K562 (cell line): ENCODE results near the gene PBX2. TPM values are rescaled to one million over a fixed set of nuclear protein-coding genes. Genes with fewer than 3 reads are reported as not detected.

Source experiments
- BCOR ChIP-seq: fragments of 450-650 bp; IDR thresholded peaks from 2 replicates; pipeline ENCODE4 v1.6.1; 2016
- GMEB1 ChIP-seq: fragments of 250-450 bp; sonication (Bioruptor Pico); IDR thresholded peaks from 2 replicates; pipeline ENCODE4 v1.4.0; 2020; ENCODE audit warnings: mild to moderate bottlenecking
- MLLT1 ChIP-seq, 2 experiments: fragments of 450-650 bp; IDR thresholded peaks; 2 replicates each; pipeline ENCODE4 v1.6.1; 2016
- MTF1 ChIP-seq: fragments of 250-450 bp; sonication (Bioruptor Pico); IDR thresholded peaks from 2 replicates; pipeline ENCODE4 v1.9.0; 2021; ENCODE audit warnings: moderate library complexity, mild to moderate bottlenecking, inconsistent platforms, borderline replicate concordance
- NFIX ChIP-seq: fragments of 250-450 bp; sonication (Bioruptor Pico); IDR thresholded peaks from 2 replicates; pipeline ENCODE4 v1.4.0; 2020; ENCODE audit warnings: low read depth, mild to moderate bottlenecking, moderate library complexity
- NONO ChIP-seq, 2 experiments: fragments of 200-400 bp in 1 of 2; fragments of 450-650 bp in 1 of 2; formaldehyde crosslinking in 1 of 2; IDR thresholded peaks; 2 replicates each; pipeline ENCODE4 v1.6.1; 2017; ENCODE audit warnings: low read depth in 2 of 2, mild to moderate bottlenecking in 2 of 2, moderate library complexity in 2 of 2, low read length in 1 of 2
- PKNOX1 ChIP-seq: fragments of 450-650 bp; IDR thresholded peaks from 2 replicates; pipeline ENCODE4 v1.6.1; 2016
- POLR3G ChIP-seq: IDR thresholded peaks from 2 replicates; pipeline ENCODE4 v1.6.1; 2011; ENCODE audit not compliant: insufficient read length, insufficient replicate concordance; ENCODE audit errors: extremely low read depth
- STAT5A ChIP-seq: IDR thresholded peaks from 2 replicates; pipeline ENCODE4 v1.6.1; 2012; ENCODE audit warnings: low read length, inconsistent platforms, borderline replicate concordance
- SUPT5H ChIP-seq: fragments of 450-650 bp; IDR thresholded peaks from 2 replicates; pipeline ENCODE4 v1.6.1; 2016
- TAF9B ChIP-seq: fragments of 450-650 bp; IDR thresholded peaks from 2 replicates; pipeline ENCODE4 v1.6.1; 2018; ENCODE audit warnings: mild to moderate bottlenecking; ENCODE audit not compliant: partially characterized antibody
- ZBTB7A ChIP-seq: IDR thresholded peaks from 2 replicates; pipeline ENCODE4 v1.6.1; 2011; ENCODE audit warnings: low read depth, mild to moderate bottlenecking, low read length, moderate library complexity, borderline replicate concordance; ENCODE audit not compliant: control insufficient read depth
- ZC3H4 ChIP-seq: sonication (generic); formaldehyde crosslinking; IDR thresholded peaks from 2 replicates; pipeline ENCODE4 v1.9.0; 2021; ENCODE audit warnings: missing genetic modification reagents, borderline replicate concordance
- ZNF354B ChIP-seq: fragments of 250-450 bp; sonication (Bioruptor Pico); IDR thresholded peaks from 2 replicates; pipeline ENCODE4 v1.4.0; 2020
- ZNF431 ChIP-seq: sonication (generic); formaldehyde crosslinking; IDR thresholded peaks from 2 replicates; pipeline ENCODE4 v1.8.0; 2022; ENCODE audit warnings: mild to moderate bottlenecking, missing genetic modification reagents
- ZNF668 ChIP-seq: fragments of 250-450 bp; sonication (Bioruptor Pico); IDR thresholded peaks from 2 replicates; pipeline ENCODE4 v1.8.0; 2022; ENCODE audit warnings: mild to moderate bottlenecking, inconsistent platforms
- polyA plus RNA-seq, 8 experiments: library from polyadenylated mRNA; depleted of rRNA in 4 of 8; stranded (reverse) in 5 of 8; unstranded in 3 of 8; fragments of >200 nt; fragmentation: Nextera tagmentation in 2 of 8; fragmentation: Illumina TruSeq in 1 of 8; extraction: Ambion mirVana in 2 of 8; extraction: Trizol in 1 of 8; gene quantifications; 2 replicates each; pipeline versions ENCODE4 v1.2.1 to v1.2.3, GENCODE V29; 2011 to 2014; ENCODE audit warnings: inconsistent platforms in 1 of 8, missing spikeins in 1 of 8
- total RNA-seq, 7 experiments: library from RNA; depleted of rRNA in 6 of 7; stranded (reverse); fragments of >200 nt in 6 of 7; fragmentation: Illumina TruSeq in 2 of 7; extraction: Trizol in 2 of 7; gene quantifications; 2 replicates each; pipeline versions ENCODE4 v1.2.1 to v1.2.3, GENCODE V29; 2011 to 2021; ENCODE audit warnings: low replicate concordance in 1 of 7

The PBX2 gene
- total and polyA plus RNA-seq, 9 of the 15 experiments (the other 6 are each of a cell fraction or from before 2014, with no cell fraction given) = 1.9 to 134 (median 62.5) TPM

- peak; percentile 12; the same call in 1 of the 2 replicates for TF ChIP-seq STAT5A
- TF ChIP-seq ZNF354B (CRISPR knock-in tag) = no peak
- TF ChIP-seq ZNF431 (CRISPR knock-in tag) = peak; percentile 62
- TF ChIP-seq ZBTB7A = peak; percentile 82; the same call in 1 of the 2 replicates
- peak; percentile 86 for TF ChIP-seq GMEB1 (CRISPR knock-in tag)
- no peak for TF ChIP-seq ZNF668
- TF ChIP-seq SUPT5H = peak; percentile 76
- peak; percentile 59 for TF ChIP-seq TAF9B
- TF ChIP-seq ZC3H4 (CRISPR knock-in tag) = peak; percentile 87; the same call in 1 of the 2 replicates
- peak; percentile 60 to 77; a peak in 3 of 4 replicates for TF ChIP-seq MLLT1 (IDR thresholded peaks at IDR 0.05)
- no peak for TF ChIP-seq BCOR
- TF ChIP-seq POLR3G = no peak
- TF ChIP-seq MTF1 (CRISPR knock-in tag) = no peak
- peak in 1 of 2 experiments; percentile 98; a peak in 2 of 4 replicates for TF ChIP-seq NONO (IDR thresholded peaks at IDR 0.05; ENCODE audit: low read depth in 2 of 2, low read length in 1 of 2)
- TF ChIP-seq PKNOX1 = peak; percentile 54
- no peak for TF ChIP-seq NFIX (CRISPR knock-in tag)
Measured at GRCh38 chr6:32153564-32154513, 36.2 kb downstream of the PBX2 start, which contains the start of gene PPT2 (continued).
